ENCODE measurements around the gene B3GAT3.
"Not testable (repeated sequence)": the region's sequence is repeated elsewhere in the genome, so short reads cannot be mapped to it uniquely, and the experiment has no call there.

The B3GAT3 gene

DNA sequence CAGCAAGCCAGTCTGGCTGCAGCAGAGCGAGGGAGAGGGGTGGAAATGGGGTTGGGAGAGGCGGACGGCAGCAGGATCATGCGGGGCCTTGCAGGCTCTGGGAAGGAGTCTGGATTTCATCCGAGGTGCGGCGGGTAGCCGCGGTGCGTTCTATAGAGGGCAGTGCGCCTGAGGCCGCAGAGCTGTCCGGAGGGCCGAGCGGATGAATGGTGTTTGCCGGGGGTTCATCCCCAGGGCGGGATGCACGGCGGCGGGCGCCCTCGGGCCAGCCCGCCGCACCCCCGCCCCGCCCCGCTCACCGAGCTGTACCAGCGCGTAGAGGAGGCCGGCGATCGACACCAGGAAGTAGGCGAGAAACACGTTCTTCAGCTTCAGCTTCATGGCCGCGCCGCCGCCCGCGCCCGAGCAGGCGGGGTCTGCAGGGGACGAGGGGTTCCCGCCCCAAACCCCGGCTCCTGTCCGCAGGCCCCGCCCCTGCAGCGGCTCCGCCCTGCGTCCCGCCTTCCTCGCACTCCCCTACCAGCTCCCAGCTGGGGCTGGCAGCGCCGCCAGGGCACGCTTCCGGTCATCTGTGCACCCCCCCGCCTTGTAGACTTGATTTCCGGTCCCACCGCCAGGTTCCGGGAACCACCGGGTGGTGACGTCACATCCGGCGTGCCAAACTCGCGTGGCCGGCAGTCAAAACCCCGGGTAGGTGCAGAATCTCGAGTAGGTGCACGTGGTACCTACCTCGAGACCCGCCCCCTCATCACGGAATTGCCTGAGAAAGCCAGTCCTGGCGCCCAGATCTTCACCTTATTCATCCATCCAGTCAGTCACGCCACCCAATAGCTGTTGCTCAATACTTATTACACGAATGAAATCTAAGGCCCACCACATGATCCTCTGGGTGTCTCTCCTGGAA lies at the start of gene B3GAT3:
Gene B3GAT3 (minus strand): TSS at position 420 of the 904 bp plus-strand sequence. CDS start 39 bp downstream, at position 381.
- peak; percentile 94 to 98 for DNase-seq (ENCODE audit: low read depth in 2 of 2, low spot score in 1 of 2)

DNA sequence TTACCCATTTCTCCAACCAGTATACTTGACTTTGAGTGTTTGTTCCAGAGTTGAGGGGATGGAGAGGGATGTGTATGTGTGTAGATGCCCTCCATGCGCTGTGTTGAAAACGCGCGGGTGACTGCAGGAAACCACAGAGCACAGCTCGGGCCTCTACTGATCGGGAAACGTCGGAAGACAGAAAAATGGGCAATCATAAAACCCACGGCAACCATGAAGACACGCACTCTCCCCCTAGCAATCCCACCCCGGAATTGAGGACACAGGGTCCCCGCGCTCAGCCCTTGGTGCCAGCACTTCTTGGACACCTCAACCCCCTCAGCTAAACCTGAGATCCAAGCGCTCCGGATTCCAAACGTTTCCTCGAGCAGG lies 49.4 kb upstream of the B3GAT3 start:
- no peak for DNase-seq (ENCODE audit: low read depth in 2 of 2, low spot score in 1 of 2)

DNA sequence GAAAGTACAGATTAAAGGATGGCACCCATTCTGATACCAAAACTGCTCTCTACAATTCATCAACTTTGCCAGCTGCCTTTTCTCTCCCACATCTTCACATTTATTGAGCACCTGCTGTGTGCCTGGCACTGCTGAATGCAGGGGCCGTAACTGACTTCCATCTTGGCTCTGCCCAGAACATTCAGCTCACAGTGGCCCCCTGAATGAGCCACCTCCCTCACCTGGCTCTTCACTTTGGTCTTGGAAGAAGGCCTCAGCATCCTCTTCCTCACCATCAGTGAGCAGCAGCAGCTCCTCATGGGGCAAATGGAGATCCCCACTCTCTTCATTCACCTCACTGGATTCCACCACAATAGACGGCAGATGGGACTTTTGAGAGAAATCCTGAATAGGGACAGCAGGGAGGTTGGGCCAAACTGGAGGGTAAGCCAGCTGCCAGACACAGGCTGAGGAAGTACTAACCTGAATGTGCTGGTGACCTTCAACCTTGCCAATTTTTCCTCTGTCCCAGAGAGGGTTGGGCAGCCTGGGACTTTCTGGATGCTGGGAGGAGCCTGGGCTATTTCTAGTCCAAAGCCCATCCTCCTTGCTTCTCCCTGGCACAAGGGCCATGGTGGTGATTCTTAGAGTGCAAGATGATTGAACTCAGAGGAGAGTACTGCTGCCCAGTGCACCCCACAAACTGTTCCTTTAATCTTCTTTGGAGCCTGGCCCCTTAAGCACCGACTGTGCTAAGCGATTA lies 47.8 kb upstream of the B3GAT3 start:
- DNase-seq (ENCODE audit: low read depth in 2 of 2, low spot score in 1 of 2), result no peak

DNA sequence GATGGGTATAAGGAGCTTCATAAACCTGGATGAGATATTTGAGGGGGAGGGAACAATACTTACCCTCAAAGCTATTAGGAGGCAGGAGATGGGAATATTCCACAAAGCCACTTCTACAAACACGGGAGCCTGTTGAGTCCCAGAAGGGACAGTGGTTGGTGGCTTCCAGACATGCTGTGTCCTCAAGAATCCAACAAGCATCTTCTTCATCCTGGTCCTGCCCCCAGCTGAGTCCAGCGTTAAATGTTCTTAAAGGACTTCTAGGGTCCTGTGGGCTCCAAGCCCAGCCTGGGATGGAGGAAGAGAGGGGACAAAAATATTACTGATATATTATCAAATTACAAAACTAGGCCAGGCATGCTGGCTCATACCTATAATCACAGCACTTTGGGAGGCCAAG lies 45.7 kb upstream of the B3GAT3 start:
- no peak for DNase-seq (ENCODE audit: low read depth in 2 of 2, low spot score in 1 of 2)

DNA sequence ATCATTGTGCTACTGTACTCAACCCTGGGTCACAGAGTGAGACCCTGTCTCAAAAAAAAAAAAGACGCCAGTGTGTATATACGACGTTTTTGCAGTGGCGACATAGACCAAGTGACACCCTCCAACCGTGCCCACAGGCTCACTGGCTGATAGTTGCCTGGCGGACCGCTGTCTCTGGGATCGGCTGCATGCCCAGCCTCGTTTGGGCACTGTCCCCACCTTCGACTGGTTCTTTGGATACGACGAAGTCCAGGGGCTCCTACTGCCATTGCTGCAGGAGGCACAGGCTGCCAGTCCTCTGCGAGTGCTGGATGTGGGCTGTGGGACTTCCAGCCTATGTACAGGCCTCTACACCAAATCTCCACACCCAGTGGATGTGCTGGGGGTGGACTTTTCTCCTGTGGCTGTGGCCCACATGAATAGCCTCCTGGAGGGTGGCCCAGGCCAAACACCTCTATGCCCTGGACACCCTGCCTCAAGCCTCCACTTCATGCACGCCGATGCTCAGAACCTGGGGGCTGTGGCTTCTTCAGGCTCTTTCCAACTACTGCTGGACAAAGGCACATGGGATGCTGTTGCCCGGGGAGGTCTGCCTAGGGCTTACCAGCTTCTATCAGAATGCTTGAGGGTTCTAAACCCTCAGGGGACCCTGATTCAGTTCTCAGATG lies 44.6 kb upstream of the B3GAT3 start:
- no peak for DNase-seq (ENCODE audit: low read depth in 2 of 2, low spot score in 1 of 2)

DNA sequence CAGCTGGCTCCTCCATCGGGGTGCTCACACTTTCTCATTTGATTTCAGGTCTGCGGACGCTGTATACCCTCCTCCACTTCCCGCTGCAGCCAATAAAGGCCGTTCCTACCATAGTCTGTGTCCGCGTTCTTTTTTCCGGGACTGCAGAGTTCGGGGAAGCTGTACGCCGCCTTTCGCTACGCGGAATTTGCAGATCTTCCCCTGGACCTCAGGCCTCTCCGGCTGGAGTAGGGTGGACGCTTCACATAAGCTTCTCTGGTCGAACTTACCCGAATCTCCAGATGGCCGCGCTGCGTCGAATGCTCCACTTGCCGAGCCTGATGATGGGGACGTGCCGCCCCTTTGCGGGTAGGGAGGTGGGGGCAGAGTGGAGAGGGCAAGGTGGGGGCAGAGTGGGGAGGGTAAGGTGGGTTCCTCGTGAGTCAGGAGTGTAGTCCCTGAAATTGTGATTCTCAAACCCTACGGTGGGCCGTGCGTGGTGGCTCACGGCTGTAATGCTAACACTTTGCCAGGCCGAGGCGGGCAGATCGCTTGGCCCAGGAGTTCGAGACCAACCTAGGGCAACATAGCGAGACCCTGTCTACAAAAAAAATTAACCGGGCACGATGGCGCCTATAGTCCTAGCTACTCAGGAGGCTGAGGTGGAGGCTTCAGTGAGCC lies 43.9 kb upstream of the B3GAT3 start:
- DNase-seq (ENCODE audit: low read depth in 2 of 2, low spot score in 1 of 2), result peak in 1 of 2 donors; percentile 64

DNA sequence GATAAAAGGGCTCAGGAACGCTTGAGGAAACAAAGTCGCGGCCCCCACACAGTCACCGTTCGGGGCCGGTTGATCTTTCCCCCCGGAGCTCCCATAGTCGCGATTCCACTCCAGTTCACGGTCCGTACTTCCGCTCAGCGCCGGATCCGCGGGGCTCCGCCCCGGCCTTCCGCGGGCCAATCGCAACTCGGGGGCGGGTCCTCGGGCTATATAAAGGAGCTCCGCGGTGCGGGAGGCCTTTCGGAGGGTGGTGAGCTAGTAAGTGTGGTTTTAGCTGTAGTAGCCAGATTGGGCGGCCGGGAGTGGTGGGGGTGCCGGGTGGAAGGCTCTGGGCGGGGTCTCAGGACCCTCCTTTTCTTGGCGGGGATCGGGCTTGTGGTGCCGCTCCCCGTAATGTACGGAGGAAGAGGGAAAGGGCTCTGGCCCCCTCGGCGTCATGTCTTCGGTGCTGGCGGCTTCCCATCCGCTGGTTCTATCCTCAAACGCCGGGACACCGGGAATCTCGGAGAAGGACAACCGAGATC lies 43.4 kb upstream of the B3GAT3 start, which contains the start of the genes C11orf98 and CSKMT:
Gene C11orf98 (minus strand): TSS at position 136 of the 524 bp plus-strand sequence. CDS start 41 bp downstream, at position 95.
Gene CSKMT (plus strand): TSS at position 238 of the 524 bp plus-strand sequence. CDS start 568 bp downstream, outside the sequence.
- peak; percentile 91 to 92 for DNase-seq (ENCODE audit: low read depth in 2 of 2, low spot score in 1 of 2)

DNA sequence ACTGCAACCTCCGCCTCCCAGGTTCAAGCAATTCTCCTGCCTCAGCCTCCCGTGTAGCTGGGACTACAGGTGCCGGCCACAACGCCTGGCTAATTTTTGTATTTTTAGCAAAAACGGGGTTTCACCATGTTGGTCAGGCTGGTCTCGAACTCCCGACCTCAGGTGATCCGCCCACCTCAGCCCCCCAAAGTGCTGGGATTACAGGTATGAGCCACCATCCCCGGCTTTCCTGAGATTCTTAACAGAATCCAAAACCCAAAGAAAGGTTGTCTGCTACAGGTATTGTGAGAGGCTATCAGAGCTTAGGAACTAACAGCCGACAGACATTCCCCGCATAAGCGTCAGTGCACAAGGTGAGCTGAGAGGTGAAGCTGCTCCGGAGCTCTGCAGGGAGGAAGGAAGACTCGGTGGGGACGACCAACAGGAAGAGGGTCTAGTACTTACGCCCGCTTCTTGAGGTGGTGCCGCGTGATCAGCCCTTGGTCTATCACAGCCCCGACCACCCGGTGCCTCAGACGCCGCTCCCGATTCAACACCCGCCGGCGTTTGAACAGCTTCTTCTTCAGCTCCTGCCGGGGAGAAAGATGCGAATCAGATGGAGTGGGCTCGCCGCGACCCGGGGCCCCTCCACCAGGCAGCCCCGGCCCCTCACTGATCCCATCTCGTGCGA lies 42.8 kb upstream of the B3GAT3 start:
- no peak for DNase-seq (ENCODE audit: low read depth in 2 of 2, low spot score in 1 of 2)

DNA sequence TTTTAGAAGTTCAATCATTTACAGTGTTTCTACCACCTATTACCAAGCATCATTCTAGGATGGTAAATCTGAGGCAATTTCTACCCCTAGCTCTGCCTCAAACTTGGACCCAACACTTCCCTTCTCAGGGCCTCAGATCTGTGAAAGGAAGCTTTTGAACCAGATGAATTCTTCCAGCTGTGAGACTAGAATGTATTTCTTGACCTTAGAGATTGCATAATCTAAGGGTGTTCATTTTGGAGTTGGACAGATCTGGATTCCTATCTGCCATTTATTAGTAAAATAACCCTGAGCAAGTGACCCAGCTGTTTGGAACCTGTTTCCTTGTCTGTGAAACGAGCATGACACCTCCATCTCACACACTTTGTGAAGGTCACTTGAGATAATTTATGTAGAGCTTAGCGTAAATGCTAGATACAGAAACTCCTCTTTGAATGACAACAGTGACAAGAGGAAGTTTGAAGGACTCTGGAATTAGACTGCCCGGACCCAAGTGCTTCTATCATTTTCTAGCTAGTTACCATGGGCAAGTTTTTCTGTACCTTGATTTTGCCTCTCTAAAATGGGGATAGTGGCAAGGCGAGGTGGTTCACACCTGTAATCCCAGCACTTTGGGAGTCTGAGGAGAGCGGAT lies 35.1 kb upstream of the B3GAT3 start:
- DNase-seq (ENCODE audit: low read depth in 2 of 2, low spot score in 1 of 2), result no peak

DNA sequence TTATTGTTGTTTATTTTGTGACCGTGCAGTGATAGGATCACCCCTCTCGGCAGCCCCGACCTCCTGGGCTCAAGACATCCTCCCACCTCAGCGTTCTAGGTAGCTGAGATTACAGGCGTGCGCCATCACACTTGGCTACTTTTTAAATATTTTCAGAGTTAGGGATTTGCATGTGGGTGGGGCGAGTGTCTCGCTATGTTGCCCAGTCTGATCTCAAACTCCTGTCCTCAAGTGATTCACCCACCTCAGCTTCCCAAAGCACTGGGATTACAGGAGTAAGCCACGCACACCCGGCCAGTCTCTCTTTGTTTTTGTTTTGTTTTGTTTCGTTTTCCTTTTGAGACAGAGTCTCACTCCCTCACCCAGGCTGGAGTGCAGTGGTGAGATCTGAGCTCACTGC lies 32.5 kb upstream of the B3GAT3 start:
- DNase-seq (ENCODE audit: low read depth in 2 of 2, low spot score in 1 of 2), result no peak

DNA sequence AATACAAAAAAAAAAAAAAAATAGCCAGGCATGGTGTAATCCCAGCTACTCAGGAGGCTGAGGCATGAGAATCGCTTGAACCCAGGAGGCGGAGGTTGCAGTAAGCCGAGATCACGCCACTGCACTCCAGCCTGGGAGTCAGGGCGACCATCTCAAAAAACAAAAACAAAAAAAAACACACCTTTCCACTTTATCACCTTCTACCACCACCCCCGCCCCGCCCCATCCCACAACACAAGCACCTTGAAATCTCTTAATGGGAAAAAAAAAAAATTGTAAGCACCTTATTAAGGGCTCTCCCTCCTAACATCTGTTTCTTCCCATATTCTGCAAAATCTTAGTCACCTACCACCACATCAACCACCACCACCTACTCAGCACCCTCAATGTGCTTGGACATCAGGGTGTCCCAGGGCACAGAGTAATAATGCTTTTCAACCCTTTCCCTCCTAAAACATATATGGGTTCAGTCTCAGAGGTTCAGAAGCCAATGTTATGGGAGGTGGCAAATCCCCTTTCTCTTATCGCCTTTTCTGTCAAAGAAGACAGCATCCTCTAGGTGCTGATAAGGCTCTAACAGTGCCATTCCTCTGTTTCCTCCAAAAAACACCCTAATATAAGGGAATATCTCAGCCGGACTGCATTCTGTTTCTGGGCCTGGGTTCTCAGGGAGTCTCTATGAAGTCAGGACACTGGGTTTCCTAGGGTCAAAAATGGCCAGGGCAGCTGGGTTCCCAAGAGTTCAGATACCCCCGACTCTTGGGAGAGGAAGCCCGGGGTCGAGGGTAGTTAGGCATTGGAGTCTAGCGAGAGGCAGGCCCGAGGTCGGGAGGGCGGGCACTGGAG lies 30.6 kb upstream of the B3GAT3 start:
- no peak for DNase-seq (ENCODE audit: low read depth in 2 of 2, low spot score in 1 of 2)

DNA sequence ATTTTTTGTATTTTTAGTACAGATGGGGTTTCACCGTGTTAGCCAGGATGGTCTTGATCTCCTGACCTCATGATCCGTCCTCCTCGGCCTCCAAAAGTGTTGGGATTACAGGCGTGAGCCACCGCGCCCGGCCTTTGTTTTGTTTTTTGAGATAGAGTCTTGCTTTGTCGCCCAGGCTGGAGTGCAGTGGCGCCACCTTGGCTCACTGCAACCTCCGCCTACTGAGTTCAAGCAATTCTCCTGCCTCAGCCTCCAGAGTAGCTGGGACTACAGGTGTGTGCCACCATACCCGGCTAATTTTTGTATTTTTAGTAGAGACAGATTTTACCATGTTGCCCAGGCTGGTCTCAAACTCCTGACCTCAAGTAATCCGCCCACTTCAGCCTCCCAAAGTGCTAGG lies 28.5 kb upstream of the B3GAT3 start:
- DNase-seq (ENCODE audit: low read depth in 2 of 2, low spot score in 1 of 2), result not testable (repeated sequence)

DNA sequence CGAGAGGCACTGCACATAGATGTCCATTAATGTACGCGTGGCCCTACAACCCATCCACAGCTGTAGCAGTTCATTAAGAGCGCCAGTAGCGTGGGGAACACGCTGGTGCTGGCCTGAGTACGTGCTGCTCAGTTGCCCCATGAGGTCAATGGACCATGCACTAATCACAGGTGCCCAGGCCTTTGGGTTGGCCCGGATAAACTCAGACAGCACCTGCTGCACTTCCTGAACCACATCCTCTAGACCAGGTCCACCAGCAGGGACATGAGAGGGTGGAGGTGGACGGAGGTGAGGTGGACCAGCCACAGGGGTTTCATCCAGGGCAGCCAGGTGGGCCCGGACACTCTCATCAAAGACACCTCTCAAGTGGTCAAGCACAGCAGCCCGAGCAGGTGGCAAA lies 27.7 kb upstream of the B3GAT3 start:
- DNase-seq (ENCODE audit: low read depth in 2 of 2, low spot score in 1 of 2), result no peak

DNA sequence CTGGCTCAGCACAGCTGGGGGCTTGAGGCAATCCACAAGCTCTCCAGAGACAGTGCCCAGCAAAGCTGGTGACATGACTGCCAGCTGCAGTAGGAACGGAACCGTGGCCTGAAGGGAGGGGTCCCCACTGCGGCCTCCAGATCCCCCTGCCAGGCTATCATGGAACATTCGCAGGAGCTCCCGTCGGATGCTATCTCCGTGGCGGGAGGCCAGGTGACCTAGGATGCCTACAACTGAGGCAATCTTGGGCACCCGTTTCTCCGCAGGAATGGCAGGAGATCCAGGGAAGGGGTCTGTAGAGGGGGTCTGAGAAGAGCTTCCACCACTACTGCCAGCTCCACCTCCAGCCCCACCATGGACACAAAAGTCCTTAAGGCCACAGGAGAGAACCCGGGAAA lies 27.2 kb upstream of the B3GAT3 start:
- no peak for DNase-seq (ENCODE audit: low read depth in 2 of 2, low spot score in 1 of 2)

DNA sequence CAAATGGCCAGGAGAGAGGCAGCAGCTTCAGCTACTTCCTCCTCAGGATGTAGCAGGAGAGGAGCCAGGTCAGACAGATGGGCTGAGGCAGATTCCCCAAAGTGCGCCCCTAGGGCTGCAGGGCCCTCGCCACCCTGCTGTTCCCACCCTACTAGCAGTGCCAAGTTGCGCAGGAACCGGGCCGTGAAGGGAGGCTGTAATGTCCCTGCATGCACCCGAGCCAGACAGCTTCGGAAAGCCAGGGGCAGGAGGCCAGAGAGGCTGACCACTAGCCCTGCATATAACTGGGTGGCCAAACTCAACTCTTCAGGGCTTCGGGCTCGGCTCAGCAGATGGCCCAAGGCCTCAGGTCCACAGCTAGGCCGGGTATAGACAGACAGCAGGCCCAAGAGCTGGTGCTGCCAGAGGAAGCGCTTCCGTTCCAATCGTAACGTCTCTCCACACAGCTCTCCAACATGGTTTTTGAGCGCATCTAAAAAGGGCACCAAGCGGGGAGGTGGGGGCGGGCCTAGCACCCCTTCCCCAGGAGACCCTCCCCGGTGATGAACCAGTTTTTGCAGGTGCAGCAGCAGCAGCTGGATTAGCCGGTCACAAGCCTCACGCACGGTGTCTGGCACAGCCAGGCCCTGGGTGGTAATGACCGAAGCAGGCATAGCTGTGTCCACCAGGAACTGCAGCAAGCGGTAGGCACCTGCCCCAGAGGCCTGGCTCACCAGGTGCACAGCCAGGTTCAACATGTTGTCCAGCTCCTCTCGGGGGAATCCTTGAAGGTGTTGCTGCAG lies 26.6 kb upstream of the B3GAT3 start:
- DNase-seq (ENCODE audit: low read depth in 2 of 2, low spot score in 1 of 2), result no peak

DNA sequence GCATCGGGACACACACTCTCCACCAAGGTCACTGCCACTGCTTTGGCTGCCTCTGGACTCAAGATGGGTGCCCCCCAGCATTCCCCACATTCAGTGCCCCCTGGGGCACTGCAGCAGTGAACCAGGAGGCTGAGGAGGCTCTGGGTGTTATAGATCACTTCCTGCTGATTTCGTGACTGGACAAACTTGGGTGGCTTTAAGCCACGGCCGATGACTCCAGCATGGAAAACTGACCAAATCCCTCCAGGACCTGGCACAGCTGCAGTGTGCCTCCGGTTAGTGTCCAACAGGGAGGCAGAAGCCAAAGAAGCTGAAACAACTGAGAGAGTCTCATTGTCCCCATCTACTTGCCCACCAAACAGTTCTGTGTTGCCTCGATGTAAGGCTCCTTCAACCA lies 25.8 kb upstream of the B3GAT3 start:
- no peak for DNase-seq (ENCODE audit: low read depth in 2 of 2, low spot score in 1 of 2)

DNA sequence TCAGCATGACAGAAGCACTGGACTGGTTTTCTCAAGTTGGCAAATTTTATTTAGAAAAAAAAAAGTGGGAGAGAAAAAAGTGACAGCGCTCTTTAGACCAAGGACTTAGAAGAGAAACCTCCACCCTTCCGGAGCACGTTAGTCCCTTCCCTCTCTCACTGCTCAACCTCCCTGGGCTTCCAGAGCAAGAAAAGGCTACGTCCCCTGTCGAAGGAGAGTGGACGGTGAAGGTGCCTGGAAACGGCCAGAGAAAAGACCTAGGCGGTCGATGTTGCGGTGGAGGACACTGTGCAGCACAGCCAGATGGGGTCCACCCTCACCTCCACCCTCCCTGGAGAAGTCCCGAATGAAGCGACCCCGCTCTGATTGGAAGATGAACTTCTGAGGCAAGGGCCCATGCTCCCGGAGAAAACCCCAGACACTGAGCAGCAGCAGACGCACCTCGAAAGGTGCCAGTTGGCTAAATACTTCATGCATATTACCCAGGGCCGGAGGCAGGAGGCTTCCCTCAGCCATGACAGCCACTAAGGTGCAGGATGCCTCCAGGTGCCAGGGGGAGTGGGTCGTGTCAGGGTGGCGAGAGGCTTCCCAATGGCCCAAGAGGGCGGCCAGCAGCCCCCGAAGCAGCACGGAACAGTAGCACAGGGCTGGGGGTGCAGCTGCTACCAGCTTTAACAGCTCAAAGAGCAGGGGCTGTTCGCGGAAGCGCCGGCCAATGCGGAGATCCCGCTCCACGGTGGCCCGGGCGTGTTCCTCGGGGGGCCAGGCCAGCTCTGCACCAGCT lies 25.2 kb upstream of the B3GAT3 start:
- DNase-seq (ENCODE audit: low read depth in 2 of 2, low spot score in 1 of 2), result no peak

Measured in stimulated activated CD8-positive, alpha-beta memory T cell treated with anti-CD3 and anti-CD28 coated beads, Interleukin-4, amount 100 ng/mL, for 4 hours (primary cell).